HG03378 (cell line): ENCODE data around the gene SERINC5.
A peak's percentile ranks its signal among the peaks of the same experiment; 100 is the strongest.
"Not testable (repeated sequence)": the region's sequence is repeated elsewhere in the genome, so short reads cannot be mapped to it uniquely, and the experiment has no call there.

Source experiments
- ATAC-seq: cut with Tn5 transposase; IDR thresholded peaks from one replicate; pipeline ENCODE4 v1.9.1; 2021; ENCODE audit warnings: mild to moderate bottlenecking, moderate library complexity; ENCODE audit not compliant: unreplicated experiment

The SERINC5 gene

GRCh38 chr5:80143491-80143890 is 112.4 kb downstream of the SERINC5 start:
- ATAC-seq: no peak

- no peak for ATAC-seq
Observed at GRCh38 chr5:80142996-80143395, 112.9 kb downstream of the SERINC5 start.

GRCh38 chr5:80141681-80142080 is 114.2 kb downstream of the SERINC5 start:
- no peak for ATAC-seq

GRCh38 chr5:80141147-80141671 is 114.6 kb downstream of the SERINC5 start:
- no peak for ATAC-seq

GRCh38 chr5:80140496-80140895 is 115.4 kb downstream of the SERINC5 start:
- no peak for ATAC-seq

- no peak for ATAC-seq
Observed at GRCh38 chr5:80139466-80139972, 116.3 kb downstream of the SERINC5 start.

- no peak for ATAC-seq
Observed at GRCh38 chr5:80138486-80138885, 117.4 kb downstream of the SERINC5 start.

GRCh38 chr5:80136798-80137197 is 119.0 kb downstream of the SERINC5 start:
- ATAC-seq: not testable (repeated sequence)

- no peak for ATAC-seq
Observed at GRCh38 chr5:80134876-80135275, 121.0 kb downstream of the SERINC5 start.

GRCh38 chr5:80129146-80129545 is 126.7 kb downstream of the SERINC5 start:
- no peak for ATAC-seq

GRCh38 chr5:80128141-80128540 is 127.7 kb downstream of the SERINC5 start:
- no peak for ATAC-seq

- peak; percentile 46 for ATAC-seq
Observed at GRCh38 chr5:80127116-80127552, 128.7 kb downstream of the SERINC5 start.

- ATAC-seq: peak; percentile 60
Observed at GRCh38 chr5:80125962-80126480, 129.8 kb downstream of the SERINC5 start.

- peak; percentile 71 for ATAC-seq
Observed at GRCh38 chr5:80125022-80125961, 130.6 kb downstream of the SERINC5 start.

GRCh38 chr5:80124121-80124918 is 131.5 kb downstream of the SERINC5 start:
- no peak for ATAC-seq

GRCh38 chr5:80122579-80122978 is 133.3 kb downstream of the SERINC5 start:
- ATAC-seq: no peak

- no peak for ATAC-seq
Observed at GRCh38 chr5:80119372-80119771, 136.5 kb downstream of the SERINC5 start.

GRCh38 chr5:80117446-80117845 is 138.4 kb downstream of the SERINC5 start:
- no peak for ATAC-seq

GRCh38 chr5:80116465-80116864 is 139.4 kb downstream of the SERINC5 start:
- ATAC-seq: no peak

GRCh38 chr5:80116000-80116399 is 139.8 kb downstream of the SERINC5 start:
- no peak for ATAC-seq

- ATAC-seq: no peak
Observed at GRCh38 chr5:80114860-80115259, 141.0 kb downstream of the SERINC5 start.
